Hematopoietic multipotent progenitor cell treated with erythropoietin and hydrocortisone succinate and interleukin-3 and kit ligand, for 4 days (in vitro differentiated cells): ENCODE results near the gene TRIM40.
A peak's percentile ranks its signal among the peaks of the same experiment; 100 is the strongest.
"Not testable (repeated sequence)": the region's sequence is repeated elsewhere in the genome, so short reads cannot be mapped to it uniquely, and the experiment has no call there.

ENCODE experiments used
- DNase-seq: peaks from one replicate; pipeline ENCODE4 v3.0.0-alpha.2; 2015

The TRIM40 gene

DNA sequence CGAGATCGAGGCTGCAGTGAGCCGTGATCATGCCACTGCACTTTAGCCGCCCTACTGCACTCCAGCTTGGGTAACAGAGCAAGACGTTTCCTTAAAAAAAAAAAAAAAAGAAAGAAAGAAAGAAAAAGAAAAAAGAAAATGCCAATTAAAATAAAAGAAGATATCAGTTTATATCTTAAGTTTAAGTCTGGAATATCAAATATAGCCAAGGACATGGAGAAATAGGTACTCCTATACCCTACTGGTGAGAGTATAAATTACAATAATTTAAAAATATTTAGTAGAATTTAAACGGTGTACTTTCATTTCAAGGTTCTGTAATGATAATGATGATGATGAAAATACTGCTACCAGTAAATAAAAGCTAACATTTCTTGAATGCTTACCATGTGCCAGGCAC, 19.2 kb upstream of the TRIM40 start:
- no peak for DNase-seq

DNA sequence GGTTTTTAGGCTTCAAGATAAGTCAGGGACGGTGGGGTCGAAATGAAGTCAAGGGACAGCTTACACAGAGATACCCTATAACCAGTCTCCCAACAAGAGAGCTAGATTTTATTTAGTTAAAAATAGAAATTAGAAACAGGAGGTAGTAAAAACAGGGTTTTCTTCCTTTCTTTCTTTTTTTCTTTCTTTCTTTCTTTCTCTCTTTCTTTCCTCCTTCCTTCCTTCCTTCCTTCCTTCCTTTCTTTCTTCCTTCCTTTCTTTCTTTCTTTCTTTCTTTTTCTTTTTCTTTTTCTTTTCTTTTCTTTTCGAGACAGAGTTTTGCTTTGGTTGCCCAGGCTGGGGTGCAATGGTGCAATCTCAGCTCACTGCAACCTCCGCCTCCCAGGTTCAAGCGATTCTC, 17.2 kb upstream of the TRIM40 start:
- DNase-seq = not testable (repeated sequence)

DNA sequence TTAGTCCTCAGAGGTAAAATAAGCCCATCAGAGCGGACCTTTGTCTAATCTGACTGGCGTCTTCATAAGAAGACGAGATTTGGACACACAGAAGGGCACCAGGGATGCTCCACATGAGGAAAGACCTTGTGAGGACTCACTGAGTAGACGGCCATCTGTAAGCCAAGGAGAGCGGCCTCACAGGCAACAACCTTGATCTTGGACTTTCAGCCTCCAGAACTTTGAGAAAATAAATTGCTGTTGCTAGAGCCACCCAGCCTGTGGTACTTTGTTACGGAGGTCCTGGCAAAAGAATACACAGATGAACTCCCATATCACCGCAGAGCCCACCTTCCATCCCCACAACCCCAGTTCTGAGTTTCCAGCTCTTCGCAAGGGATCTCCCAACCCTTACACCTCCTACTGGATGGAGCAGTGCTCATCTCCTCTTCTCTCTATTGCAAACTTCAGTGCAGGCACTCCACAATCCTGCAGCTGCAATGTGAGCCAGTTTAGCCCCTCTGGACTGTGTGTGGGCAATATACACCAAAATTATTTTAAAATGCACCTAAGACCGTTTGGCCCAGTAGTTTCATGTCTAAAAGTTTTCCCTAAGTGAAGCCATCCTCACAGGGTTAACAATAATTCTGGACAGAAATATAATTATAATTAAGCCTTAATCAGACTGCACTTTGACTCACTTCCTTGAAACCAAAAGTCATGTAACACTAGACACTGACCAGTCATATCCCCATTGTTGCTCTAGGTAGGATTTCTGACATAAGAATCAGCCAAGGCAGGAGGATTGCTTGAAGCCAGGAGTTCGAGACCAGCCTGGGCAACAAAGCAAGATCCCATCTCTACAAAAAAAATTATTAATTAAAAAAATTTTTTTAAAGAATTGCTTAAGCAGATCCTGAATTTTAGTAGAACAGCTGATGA, 14.2 kb upstream of the TRIM40 start:
- DNase-seq = no peak

DNA sequence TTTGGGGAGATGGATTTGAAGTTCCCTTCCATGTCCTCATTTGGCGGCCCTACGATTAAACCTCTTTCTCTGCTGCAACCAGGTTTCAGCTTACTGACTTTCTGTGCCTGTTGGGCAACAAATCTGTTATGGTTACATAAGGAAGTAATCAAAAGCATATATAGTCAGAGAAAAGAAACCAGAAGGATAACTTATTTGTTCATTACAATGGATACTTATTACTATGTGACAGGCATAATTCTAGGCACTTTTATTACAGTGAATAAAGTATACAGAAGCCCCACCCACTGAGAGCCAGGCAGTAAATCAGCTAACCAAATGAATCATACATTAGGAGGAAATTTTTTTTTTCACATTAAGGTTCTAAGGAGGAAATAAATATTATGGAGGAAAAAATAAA, 13.4 kb upstream of the TRIM40 start:
- no peak for DNase-seq

DNA sequence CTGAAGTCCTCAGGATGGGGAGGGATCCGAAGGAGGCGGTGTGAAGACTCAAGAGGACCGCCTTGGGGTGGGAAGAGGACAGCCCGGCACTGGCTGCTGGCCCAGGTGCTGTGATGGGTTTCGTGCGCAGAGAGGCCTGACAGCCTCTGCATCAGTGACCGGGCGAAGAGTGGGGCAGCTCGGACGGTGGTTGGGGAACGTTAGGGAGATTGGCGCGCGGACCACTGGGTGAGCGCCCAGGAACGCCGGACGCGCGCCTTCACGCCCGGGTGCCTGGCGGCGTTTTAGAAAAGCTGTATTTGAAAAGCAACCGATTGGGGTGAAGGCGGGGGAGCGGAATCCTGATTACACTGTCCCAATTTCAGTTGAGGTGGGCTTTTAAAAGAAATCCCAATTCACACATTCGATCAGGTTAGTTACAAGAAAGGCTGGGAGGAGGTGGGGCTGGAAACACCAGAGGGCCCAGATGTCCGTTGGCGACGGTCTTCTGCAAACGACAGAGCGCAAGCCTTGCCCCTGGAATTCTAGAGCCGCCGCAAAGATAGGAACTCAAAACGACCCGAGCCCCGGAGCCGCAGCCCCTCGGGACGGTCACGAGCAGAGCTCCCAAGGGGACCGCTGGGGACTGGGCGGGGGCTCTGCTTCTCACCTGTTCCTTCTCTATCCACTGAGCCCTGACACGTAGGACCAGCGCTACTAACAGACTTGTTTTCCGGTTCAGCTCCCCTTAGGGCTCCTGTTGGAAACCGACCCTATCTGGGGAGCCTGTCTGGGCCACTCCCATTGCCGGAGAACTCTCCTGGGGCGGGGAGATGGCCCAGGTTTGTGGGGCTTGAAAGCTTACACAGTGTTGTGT, 8.5 kb upstream of the TRIM40 start:
- DNase-seq = no peak

DNA sequence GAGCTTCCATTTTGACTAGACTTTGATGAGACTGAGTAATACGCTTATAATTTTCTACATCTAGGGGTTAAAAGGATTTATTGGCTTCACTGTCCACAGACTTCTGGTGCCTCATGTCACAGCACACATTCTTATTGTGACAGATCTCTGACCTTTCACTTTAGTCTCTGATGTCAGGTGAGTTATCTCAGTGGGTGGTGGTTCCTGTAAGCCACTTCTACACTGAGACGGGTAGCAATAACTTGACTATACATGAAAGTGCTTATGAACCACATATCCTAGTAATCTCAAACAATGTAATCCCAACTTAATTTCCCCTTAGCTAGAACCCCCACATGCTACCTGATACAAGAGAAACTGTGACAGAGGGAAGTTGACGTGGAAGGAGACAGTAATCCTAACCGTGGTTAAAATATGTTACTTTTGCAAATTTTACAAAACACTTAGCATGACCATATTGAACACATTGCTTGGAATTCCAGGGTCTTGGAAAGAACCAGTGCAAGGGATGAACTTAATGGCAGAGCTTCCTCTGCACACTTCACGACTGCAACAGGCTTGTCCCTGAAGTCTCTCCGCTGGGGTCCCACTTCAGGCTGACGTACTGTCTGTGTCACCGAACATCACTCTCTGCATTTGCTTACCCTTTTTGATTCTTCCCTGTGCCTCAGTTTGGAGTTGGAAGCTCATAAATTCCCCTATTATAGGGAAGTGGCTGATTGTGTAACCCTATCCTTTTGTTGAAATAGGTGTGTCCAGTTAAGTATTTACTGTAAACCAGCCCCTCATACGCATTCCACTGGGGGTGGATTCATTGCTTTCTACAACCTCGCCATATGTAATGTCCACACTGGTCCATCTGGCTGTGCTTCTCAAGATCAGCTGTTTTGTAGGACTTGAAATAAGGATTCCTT, 6.4 kb upstream of the TRIM40 start:
- DNase-seq = no peak

DNA sequence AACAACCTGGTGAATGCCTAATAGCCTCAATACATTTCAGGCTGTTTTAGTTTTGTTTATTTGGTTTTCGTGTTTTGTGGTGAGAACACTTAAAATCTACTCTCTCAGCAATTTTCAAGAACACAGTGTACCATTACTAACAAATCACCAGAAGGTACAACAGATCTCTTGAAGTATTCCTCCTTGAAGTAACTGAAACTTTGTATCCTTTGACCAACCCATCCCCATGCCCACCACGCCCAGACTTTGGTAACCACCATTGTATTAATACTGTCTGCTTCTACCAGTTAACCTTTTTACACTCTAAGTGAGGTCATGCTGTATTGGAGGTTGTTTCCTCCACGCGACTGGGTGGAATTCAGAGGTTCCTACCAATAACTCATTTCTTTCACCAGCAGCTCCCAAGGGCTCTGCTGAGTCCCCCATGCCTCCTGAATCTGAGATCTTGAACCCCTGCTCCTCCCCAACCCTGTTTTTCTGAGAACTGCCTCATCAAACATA, 5.7 kb upstream of the TRIM40 start:
- no peak for DNase-seq

DNA sequence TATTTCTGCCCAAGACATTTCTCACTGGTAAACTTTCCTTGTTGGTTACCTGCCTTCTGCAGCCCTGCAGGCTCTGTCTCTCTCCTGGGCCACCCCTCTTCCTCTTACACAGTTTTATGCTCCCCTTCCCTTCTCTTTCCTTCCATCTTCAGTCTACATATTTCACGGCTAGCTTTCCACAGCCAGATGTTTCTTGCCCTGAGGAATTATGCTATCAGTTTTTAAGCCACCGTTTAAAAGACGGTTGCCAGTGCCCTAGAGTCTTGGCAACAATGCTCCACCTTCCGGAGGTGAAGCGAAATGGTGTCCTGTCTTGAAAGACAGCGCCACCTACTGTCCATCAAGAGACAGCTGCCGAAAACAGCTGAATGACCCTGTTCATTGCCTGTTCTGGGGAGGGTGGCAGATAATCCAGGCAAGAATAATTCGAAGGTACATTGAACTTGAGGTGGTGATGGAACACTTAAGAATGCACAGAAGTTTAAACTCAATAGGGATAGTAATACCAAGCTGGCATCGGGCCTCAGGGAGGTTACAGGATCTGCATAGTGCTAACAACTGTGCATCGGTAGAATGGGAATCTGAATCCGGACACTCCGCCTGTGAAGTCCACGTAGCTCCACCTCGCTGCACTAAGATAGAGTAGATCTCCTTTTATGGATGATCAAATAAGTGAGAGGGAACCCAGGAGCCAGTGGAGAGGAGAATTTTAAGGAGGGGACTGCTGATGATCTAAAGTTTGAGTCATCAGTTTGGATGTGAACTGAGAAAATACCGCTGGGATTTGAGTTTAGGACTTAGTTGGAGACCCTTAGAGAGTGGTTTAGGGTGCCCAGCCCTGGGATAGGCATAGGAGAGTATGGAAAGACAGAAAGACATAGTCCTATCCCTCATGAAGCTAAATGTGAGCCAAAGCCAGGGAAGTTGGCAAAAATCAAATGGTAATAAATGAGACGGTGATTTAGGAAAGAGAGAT, 4.8 kb upstream of the TRIM40 start:
- peak; percentile 95 for DNase-seq

DNA sequence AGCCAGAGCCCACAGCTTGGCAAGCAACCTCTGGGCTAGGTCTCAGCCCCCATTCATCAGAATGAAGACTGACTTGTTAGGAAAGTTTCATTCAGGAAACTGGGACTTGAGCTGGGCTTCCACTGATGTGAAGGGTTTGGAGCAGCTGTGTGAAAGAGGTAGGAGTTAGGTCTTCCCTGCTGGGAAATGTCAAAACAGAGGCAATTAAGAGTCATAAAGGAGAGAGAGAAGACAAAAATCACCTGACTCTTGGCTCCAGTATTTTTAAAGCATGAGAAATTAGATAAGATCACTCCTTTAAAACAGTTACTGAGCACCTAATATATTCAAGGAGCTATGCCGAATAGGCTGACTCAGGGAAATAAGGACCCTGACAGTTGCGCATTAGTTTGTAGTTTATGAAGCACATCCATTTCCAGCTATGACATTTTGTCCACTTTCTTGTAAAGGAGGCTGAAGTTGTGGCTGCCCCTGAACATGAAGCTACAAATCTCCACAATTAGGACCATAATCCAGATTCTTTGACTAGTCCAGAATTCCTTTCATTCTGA, 3.9 kb upstream of the TRIM40 start:
- DNase-seq = no peak

DNA sequence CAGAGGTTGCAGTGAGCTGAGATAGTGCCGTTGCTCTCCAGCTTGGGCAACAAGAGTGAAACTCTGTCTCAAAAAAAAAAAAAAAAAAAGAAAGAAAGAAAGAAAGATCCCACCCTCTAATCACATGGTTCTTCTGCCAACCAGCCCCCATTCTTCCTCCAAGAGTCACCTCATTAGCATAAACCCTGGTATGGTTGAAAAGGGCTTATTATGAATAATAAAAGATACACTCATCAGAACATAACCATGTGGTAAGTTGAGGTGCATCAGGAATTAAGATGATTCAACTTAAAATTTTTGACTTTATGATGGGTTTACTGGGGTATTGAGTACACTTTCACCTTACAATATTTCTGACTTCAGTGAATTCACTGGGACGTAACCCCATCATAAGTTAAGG, 793 bp upstream of the TRIM40 start:
- DNase-seq = no peak

DNA sequence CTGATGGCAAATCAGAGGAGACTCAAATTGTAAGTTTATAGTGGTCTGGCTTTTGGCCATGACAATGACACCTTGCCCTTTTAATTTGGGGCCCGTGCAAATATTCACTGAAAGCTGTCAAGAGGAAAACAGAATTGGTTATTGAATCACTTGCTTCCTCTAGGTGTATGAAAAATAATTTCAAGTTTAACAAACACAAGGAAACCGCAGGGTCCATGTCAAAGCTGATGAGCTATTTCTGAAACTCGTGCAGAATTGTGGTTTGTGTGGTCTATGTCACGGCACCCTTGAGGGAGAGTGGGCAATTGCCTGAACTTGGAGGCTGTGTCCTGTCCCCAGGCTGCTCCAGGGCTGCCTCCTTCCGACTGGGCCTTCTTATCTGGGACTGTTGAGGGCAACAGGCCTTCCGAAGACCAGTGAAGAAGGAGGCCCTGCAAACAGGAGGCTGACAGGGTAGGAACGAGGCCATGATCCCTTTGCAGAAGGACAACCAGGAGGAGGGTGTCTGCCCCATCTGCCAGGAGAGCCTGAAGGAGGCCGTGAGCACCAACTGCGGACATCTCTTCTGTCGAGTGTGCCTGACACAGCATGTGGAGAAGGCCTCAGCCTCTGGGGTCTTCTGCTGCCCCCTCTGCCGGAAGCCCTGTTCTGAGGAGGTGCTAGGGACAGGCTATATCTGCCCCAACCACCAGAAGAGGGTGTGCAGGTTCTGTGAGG, 788 bp downstream of the TRIM40 start:
- DNase-seq = peak; percentile 35

DNA sequence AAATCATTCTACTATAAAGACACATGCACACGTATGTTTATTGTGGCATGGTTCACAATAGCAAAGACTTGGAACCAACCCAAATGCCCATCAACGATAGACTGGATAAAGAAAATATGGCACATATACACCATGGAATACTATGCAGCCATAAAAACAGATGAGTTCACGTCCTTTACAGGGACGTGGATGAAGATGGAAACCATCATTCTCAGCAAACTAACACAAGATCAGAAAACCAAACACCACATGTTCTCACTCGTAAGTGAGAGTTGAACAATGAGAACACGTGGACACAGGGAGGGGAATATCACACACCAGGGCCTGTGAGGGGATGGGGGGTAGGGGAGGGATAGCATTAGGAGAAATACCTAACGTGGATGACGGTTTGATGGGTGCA, 4.3 kb downstream of the TRIM40 start:
- not testable (repeated sequence) for DNase-seq

DNA sequence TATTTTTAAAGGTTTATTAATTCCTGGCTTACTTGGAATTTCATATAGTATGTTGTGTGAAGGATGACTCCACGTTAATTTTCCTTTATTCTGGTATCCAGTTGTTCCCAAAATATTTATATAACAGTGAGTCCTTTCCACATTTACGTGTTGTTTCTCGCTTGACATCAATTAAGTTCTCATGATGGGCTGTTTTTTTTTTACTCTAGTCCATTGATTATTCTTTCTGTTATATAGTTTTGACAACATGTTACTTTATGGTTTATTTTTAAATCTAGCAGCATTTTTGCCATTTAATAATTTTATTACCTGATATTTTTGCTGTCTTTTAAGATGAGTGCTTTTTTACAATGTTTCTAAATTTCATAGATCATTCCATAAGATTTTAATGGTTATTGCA, 6.7 kb downstream of the TRIM40 start:
- DNase-seq = no peak

DNA sequence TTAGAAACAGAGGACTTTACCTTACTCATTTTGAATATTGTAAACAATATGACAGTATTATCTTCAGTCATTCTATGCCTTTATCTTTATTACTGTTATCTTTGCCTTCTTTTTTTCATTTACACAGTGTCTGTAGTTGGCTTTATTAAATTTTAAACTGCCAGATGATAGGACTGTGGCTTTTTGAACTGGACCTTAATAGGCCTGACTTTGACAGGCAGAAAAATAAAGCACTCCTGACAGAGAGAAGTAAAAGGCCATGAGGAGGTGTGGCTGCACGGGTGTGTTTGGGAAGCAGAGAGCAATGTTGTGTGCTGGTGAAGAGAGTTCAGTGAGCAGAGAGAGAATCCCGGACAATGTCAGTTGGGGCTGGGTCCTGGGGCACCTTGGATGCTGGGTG, 7.8 kb downstream of the TRIM40 start:
- no peak for DNase-seq

DNA sequence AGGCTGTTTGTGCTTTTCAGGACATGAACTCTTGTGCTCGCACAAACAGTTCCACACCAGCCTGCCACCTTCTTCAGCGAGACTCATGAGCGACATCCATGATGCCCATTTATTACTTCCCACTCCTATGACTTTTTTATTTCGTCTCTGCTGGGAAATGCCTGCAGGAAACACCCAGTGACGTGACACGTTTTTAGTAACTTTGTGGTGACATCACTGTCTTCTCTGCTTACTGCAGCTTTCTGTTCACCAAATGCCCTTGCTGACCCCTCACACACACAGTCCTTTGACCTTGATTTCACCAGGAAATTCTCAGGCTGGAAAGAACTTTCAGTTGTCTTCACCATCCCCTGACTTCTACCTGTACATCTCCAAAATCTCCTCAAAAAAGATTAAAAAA, 8.9 kb downstream of the TRIM40 start:
- DNase-seq = no peak

DNA sequence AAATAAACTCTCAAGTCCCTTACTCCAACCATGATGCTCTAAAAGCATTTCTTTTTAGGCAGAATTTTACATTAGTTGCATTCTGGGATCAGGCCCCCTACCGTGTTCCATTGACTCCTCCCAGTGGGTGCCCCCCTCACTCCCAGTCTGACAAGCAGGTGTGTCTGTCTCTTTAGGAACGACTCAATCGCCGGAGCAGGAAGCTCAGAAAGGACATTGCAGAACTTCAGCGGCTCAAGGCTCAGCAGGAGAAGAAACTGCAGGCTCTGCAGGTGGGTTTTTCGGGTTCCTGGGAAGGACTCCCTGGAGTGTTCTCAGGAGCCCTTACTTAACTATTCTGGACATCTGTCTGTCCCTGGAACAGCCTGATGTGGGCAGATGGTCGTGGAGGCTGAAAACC, 9.9 kb downstream of the TRIM40 start:
- no peak for DNase-seq

DNA sequence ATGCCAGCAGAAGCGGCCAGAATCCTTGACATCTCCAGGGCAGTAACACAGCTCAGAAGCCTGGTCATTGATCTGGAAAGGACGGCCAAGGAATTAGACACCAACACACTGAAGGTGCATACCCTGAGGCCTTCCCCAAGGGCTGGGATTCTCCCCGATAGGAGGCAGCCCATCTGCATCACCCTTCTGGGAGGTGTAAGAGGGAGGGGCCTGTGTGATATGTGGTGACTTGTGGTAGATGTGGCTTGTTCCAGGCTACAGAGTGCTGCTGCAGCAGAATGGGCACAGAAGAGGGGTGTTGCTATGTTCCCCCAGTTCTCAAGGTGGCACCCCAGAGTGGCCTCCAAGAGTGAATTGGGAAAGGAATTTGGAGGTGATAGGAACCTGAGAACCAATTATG, 11.2 kb downstream of the TRIM40 start:
- DNase-seq = peak; percentile 23

DNA sequence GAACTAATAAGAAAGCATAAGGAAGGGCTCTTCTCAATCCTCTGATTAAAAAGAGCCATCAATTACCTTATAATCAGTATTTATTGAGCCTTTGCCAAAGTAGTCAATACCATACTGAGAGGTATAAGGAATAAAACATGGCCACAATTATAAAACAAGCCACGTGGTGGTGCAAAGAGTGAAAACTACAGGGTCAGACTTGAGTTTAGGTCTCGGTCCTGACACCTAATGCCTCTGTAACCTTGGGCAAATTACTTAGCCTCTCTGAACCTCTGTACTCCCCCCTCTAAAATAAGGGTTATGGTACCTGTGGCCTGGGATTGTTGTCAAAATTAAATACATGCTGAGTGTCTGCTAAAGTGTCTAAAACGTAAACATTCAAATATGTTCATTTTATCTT, 13.3 kb downstream of the TRIM40 start:
- no peak for DNase-seq

DNA sequence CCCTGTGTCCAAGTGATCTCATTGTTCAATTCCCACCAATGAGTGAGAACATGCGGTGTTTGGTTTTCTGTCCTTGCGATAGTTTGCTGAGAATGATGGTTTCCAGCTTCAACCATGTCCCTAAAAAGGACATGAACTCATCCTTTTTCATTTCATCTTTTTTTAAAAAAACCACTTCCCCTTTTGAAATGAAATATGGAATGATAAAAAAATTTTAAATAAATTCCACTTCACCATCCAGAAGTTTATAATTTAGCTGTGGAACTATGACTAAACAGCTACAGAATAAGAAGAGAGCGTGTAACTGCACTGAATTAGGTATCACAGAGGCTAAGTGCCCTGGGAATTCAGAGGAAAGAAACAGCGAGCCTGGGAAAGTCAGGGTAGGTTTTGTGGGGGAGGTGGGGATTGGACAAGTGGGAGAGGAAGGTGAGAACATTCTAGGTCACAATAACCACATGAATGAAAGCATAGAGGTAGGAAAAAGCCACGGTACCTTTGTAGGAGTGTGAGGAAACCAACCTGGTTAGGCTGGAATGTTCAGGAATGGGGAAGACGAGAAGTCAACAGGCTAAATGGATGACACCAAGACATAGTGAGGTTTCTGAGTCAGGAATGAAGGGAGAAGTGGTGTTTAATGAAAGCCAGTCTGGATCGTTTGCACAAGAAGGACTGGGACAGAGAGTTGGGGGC, 14.1 kb downstream of the TRIM40 start:
- DNase-seq = no peak
